AG20443 (cell line): ENCODE measurements around the gene ACAP3.

ENCODE experiments used
- DNase-seq: peaks from one replicate; pipeline ENCODE4 v3.0.0; 2012; ENCODE audit warnings: low spot score, mixed read lengths

Gene ACAP3

GRCh38 chr1:1244192-1244811, 63.4 kb downstream of the ACAP3 start:
- no peak for DNase-seq

GRCh38 chr1:1243807-1244191, 63.9 kb downstream of the ACAP3 start:
- no peak for DNase-seq

- no peak for DNase-seq
Measured at GRCh38 chr1:1243266-1243660, 64.5 kb downstream of the ACAP3 start.

- no peak for DNase-seq
Measured at GRCh38 chr1:1242461-1243265, 65.1 kb downstream of the ACAP3 start.
